SU-DHL-6 (cell line): ENCODE measurements around the gene KRT82.

ENCODE experiments used
- CTCF ChIP-seq: fragments of 200-600 bp; sonication (generic); IDR thresholded peaks from one replicate; pipeline ENCODE4 v1.5.1; 2017; ENCODE audit warnings: antibody characterized with exemption, mild to moderate bottlenecking, low read length, moderate library complexity; ENCODE audit not compliant: insufficient read depth, poor library complexity, severe bottlenecking
- EZH2phosphoT487 ChIP-seq: fragments of 200-600 bp; sonication (generic), shearing (Covaris generic); conservative IDR thresholded peaks from 2 replicates; pipeline ENCODE4 v1.6.1; 2018; ENCODE audit warnings: mild to moderate bottlenecking, antibody characterized with exemption, low read length, moderate library complexity, mixed read lengths

DNA sequence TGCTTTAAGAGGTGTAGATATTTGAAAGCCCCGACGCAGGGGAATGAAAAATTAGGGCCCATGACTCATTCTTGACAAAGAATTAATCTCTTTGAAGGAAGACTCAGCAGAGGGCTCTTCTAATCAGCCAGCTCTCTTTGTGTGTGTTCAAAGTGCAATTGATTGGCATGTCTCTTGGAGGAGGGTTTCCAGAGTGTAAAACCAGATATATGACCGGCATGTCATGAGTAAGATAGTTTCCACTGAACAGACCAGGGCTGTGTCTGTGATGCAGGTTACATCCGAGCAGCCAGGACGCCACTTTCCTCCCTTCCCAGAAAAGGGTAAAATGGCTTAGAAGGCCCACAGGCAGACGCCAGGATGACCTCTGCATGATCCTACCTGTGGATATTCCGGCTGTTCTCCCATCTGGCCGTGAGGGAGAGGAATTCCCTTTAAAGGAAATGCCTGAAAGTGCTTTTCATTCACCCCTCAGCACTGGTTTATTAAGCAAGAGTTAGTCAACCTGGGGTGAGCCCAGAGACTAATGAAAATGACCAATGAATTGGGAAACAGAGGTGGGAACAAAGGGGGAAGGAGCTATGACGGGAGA lies 35.3 kb upstream of the KRT82 start:
- TF ChIP-seq CTCF (no peak), EZH2phosphoT487 (no peak)
